Keratinocyte (primary cell): ENCODE data around the gene ARFRP1.

Source experiments
- EZH2 ChIP-seq: IDR thresholded peaks from one replicate; pipeline ENCODE4 v1.6.1; 2012; ENCODE audit warnings: inconsistent platforms, mild to moderate bottlenecking, low read length, moderate library complexity
- TF ChIP-seq, protein P1 (sequence below), 3 experiments: IDR thresholded peaks in 1 of 3; conservative IDR thresholded peaks in 1 of 3; optimal IDR thresholded peaks in 1 of 3; 2 replicates in 2 of 3; 3 replicates in 1 of 3; pipeline versions ENCODE3 to v1.5.1; 2011; ENCODE audit warnings: low read length in 3 of 3, mild to moderate bottlenecking in 3 of 3, moderate library complexity in 2 of 3, control low read depth in 1 of 3, inconsistent platforms in 1 of 3; ENCODE audit not compliant: insufficient read depth in 2 of 3; ENCODE audit errors: extremely low read depth in 1 of 3

- TF ChIP-seq, protein P1, sequence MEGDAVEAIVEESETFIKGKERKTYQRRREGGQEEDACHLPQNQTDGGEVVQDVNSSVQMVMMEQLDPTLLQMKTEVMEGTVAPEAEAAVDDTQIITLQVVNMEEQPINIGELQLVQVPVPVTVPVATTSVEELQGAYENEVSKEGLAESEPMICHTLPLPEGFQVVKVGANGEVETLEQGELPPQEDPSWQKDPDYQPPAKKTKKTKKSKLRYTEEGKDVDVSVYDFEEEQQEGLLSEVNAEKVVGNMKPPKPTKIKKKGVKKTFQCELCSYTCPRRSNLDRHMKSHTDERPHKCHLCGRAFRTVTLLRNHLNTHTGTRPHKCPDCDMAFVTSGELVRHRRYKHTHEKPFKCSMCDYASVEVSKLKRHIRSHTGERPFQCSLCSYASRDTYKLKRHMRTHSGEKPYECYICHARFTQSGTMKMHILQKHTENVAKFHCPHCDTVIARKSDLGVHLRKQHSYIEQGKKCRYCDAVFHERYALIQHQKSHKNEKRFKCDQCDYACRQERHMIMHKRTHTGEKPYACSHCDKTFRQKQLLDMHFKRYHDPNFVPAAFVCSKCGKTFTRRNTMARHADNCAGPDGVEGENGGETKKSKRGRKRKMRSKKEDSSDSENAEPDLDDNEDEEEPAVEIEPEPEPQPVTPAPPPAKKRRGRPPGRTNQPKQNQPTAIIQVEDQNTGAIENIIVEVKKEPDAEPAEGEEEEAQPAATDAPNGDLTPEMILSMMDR (optimal IDR thresholded peaks at IDR 0.05 in 1 of 3, IDR thresholded peaks at IDR 0.05 in 1 of 3, conservative IDR thresholded peaks at IDR 0.05 in 1 of 3; ENCODE audit: extremely low read depth in 1 of 3, insufficient read depth in 2 of 3, low read length in 3 of 3), result no peak
- no peak for TF ChIP-seq EZH2
Measured at GRCh38 chr20:63714858-63715257, 7.1 kb upstream of the ARFRP1 start.
